Measurements from ENCODE around the gene PLCH1.

The PLCH1 gene

GRCh38 chr3:155520463-155520862 is 224.4 kb downstream of the PLCH1 start:
- no peak for DNase-seq

DNA sequence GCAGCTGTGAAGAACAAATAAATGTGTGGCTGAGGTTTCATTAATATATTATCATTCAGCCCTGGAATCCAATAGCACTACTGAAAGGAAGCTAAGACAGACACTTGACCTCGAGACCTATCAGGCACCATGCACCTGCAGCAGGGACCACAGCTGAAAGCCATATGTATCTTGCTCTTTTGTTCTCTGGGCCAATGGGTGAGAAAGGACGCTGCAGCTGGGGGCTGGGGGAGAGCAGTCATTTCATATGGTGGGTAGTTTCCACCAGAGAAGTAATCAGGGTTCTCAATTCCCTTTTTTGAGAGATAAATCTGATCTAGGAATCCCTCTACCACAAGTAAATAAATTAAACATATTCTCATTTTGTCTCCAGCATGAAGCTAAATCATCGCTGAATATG is 225.8 kb downstream of the PLCH1 start:
- no peak for DNase-seq

GRCh38 chr3:155517903-155518302 is 227.0 kb downstream of the PLCH1 start:
- DNase-seq: no peak

- no peak for DNase-seq
These were observed 228.4 kb downstream of the PLCH1 start for GRCh38 chr3:155516439-155516838.

DNA sequence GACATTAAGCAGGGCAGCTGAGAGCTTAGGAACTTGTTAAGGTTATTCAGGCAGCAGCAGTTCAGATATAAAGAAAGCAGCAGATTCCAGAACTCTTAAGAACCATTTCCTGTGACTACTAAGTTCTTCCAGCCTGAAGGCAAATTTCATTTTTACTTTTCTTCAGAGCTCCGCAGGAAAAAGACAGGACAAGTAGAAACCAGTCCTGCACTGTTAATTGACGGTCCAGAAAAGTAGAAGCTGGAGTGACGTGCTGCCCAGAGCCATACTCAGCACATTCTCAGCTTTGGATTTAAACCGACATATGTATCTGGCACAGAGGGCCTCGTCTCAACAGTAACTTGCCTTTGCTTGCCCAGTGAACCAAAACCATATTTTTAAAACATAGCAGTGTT is 232.0 kb downstream of the PLCH1 start:
- no peak for DNase-seq

DNA sequence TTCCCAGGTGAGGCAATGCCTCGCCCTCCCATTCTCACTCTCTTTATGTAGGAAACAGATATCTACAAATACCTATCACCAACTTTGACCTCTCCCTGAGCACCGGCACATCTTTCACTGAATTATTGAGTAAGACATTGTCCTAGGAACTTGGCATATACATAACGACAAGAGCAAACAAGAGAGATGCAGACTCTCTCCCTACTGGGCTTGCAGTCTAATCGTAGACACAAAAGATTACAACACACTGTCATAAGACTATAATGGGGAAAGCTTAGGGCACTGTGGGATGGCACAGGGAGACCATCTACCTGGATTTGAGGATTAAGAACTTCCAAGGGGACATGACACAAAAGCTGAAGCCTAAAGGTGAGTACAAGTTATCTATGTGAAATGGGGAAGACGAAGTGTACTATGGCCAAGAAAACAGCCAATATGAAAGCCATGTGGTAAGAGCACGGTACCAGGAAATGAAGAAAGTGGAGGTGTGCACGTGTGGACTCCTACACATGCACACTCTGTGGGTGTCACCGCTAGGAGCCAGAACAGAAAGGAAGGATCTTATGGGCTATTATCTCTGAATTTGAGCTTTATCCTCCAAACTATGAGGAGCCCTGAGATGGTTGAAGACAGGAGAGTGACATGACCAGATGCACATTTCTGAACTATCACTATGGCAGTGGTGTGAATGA is 232.6 kb downstream of the PLCH1 start:
- no peak for DNase-seq

- no peak for DNase-seq
These were observed 240.2 kb downstream of the PLCH1 start for GRCh38 chr3:155504682-155505081.

GRCh38 chr3:155502630-155503029 is 242.2 kb downstream of the PLCH1 start:
- DNase-seq: no peak

- no peak for DNase-seq
These were observed 244.6 kb downstream of the PLCH1 start for GRCh38 chr3:155500194-155500818.

DNA sequence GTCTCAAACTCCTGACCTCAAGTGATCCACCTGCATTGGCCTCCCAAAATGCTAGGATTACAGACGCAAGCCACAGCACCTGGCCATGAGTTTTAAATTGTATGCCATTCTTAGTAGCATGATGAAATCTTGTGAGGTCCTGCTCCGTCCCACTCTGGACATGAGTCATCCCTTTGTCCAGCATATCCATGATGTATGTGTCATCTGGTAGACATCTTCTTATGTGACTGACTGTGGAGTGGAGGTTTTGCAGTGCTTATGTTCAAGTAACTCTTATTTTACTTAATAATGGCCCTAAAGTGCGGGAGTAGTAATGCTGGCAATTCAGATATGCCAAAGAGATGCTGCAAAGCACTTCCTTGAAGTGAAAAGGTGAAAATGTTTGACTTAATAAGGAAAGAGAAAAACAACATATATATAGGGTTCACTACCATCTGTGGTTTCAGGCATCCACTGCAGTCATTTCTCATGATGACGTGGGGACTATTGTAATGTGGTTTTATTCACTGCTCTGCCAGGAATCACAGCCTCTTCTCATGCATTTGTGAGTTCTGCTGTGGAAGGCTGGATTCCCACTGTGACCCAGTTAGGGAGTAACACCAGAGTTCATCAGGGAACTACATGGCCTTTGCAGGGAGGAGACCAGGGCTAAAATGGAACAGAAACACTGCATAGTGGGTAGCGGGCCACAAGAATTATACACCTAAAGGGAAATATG is 246.8 kb downstream of the PLCH1 start:
- no peak for DNase-seq

GRCh38 chr3:155496206-155496605 is 248.7 kb downstream of the PLCH1 start:
- DNase-seq: no peak

- DNase-seq: no peak
These were observed 249.5 kb downstream of the PLCH1 start for GRCh38 chr3:155495387-155495786.

DNA sequence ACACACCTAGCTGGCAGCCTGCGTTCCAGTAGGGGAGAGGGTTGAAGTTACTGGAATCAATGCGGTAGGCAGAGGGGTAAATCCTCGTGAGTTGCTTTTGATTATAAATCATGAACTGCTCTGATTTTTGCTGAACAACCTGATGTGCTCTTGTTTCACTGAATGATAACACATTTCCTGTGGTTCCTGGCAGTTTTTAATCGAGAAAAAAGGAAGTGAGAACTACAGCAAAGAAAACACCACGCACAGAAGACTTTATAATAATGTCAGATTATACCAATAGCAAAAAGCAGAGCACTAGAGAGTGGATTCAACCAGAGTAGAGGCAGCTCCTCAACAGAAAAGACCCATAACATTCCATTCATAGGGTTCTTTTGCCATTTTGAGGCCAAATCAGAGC is 250.5 kb downstream of the PLCH1 start:
- DNase-seq: no peak

- DNase-seq: no peak
These were observed 252.0 kb downstream of the PLCH1 start for GRCh38 chr3:155492841-155493240.

GRCh38 chr3:155491696-155492095 is 253.2 kb downstream of the PLCH1 start:
- DNase-seq: no peak

DNA sequence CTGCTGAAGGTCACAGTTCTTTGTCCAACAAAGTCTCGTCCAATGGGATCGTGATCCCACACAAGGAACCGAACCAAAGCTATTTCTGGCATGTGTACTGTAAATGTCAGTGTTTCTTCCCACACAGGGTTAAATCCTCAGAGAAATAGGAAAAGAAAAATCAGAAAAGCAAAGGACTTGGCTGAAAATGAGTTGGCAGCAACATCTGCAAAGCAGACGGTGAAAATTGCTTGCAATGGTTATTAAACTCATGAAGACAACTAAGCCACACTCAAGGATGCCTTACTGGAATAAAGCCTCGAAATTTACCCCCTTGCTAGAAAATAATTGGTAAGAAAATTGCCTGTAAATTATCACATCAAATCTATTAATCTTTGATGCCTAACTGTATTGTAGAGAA is 256.2 kb downstream of the PLCH1 start:
- DNase-seq: no peak

- no peak for DNase-seq
These were observed 259.0 kb downstream of the PLCH1 start for GRCh38 chr3:155485897-155486296.

- no peak for DNase-seq
These were observed 263.3 kb downstream of the PLCH1 start for GRCh38 chr3:155481591-155481990.

- no peak for DNase-seq
These were observed 263.8 kb downstream of the PLCH1 start for GRCh38 chr3:155481089-155481488.

DNA sequence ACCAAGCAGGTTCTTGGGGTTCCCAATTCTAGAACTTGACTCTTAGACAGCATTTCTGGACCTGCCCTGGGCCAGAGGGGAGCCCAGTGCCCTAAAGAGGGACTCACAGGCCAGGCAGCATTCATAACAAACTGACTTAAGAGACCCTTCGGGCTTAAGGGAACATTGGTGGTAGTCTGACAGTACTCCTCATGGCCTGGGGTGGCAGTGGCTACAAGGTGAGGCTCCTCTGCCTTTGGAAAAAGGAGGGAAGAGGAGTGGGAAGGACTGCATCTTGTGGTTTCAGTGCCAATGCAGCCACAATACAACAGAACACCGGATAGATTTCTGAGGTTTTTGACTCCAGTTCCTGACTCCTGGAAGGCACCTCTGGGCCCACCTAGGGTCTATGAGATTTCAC is 279.2 kb downstream of the PLCH1 start:
- DNase-seq: no peak

GRCh38 chr3:155462672-155463071 is 282.2 kb downstream of the PLCH1 start:
- DNase-seq: no peak

GRCh38 chr3:155457591-155457990 is 287.3 kb downstream of the PLCH1 start:
- DNase-seq: no peak

DNA sequence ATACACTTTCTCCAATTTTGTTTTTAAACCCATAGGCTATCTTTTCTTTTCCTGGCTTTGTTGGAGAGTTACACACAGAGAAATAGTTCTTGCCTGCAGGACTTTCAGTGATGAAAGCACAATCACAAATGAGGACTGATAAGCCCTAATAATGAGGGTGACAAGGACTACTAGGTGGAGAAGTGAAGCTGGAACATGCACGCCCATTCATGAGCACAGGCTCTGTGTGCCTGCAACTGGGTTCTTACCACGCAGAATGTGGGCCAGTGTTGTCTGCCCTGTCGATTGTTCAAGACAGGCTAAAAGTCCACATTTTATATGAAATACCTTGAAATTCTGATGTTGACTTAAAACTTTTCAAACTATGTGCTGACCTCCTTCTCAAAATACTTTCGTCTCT is 289.1 kb downstream of the PLCH1 start:
- no peak for DNase-seq

DNA sequence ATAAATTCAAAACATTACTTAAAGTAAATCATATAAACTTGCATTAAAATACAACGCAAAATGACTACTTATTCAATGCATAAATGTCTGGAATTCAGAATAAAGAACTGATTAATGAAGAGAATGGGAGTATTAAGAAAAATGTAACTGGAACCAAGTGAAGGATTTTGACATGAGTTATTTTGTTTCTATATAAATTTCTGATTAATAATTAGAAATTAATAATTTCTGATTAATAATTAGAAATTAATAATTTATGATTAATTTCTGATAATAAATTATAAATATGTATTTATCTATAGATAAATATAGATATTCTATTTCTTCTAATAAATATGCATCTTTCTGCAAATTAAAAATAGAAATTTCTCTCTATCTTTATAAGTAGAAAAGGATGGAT is 291.4 kb downstream of the PLCH1 start:
- no peak for DNase-seq
